HEK293 (cell line): Measurements from ENCODE around the gene PKD2.

Experiments
- SETDB1 ChIP-seq: IDR thresholded peaks from one replicate; pipeline ENCODE4 v1.6.1; 2017; ENCODE audit warnings: mild to moderate bottlenecking, low read length, moderate library complexity, mixed read lengths; ENCODE audit not compliant: insufficient read length
- ZEB2 ChIP-seq: fragments of 450-650 bp; formaldehyde crosslinking; IDR thresholded peaks from 2 replicates; pipeline ENCODE4 v1.5.1; 2016; ENCODE audit warnings: missing biosample characterization, missing genetic modification characterization
- ZNF302 ChIP-seq: fragments of 450-650 bp; formaldehyde crosslinking; IDR thresholded peaks from 2 replicates; pipeline ENCODE4 v1.5.1; 2016; ENCODE audit warnings: missing biosample characterization, missing genetic modification characterization, low read depth
- TF ChIP-seq, protein P1 (sequence below): IDR thresholded peaks from 2 replicates; pipeline ENCODE4 v1.6.1; 2011; ENCODE audit warnings: mild to moderate bottlenecking, low read depth, low read length, borderline replicate concordance

DNA sequence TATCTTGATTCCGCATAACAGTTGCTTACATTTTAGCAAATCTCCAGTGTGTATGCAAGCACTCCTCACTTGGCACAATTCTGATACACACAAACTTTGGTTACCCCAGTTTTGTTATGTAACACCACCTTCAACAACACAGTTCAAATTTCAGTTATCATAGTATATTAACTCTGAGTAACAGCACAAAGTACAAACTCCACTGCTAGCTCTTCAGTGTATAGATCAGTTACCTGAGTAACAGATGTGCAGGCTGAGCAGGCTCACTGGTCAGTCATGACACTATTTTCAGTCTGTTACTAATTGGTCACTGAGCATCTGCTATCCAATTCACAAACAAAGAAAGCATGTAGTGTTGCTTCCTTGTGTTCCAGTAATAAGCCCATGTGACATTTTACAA is 55.4 kb downstream of the PKD2 start:
- TF ChIP-seq SETDB1 (no peak), ZEB2 (tag by site-specific recombination) (no peak), ZNF302 (tag by site-specific recombination) (no peak)
- TF ChIP-seq, protein P1, sequence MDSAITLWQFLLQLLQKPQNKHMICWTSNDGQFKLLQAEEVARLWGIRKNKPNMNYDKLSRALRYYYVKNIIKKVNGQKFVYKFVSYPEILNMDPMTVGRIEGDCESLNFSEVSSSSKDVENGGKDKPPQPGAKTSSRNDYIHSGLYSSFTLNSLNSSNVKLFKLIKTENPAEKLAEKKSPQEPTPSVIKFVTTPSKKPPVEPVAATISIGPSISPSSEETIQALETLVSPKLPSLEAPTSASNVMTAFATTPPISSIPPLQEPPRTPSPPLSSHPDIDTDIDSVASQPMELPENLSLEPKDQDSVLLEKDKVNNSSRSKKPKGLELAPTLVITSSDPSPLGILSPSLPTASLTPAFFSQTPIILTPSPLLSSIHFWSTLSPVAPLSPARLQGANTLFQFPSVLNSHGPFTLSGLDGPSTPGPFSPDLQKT: no peak
